ENCODE results near the gene NKIRAS2.

DNA sequence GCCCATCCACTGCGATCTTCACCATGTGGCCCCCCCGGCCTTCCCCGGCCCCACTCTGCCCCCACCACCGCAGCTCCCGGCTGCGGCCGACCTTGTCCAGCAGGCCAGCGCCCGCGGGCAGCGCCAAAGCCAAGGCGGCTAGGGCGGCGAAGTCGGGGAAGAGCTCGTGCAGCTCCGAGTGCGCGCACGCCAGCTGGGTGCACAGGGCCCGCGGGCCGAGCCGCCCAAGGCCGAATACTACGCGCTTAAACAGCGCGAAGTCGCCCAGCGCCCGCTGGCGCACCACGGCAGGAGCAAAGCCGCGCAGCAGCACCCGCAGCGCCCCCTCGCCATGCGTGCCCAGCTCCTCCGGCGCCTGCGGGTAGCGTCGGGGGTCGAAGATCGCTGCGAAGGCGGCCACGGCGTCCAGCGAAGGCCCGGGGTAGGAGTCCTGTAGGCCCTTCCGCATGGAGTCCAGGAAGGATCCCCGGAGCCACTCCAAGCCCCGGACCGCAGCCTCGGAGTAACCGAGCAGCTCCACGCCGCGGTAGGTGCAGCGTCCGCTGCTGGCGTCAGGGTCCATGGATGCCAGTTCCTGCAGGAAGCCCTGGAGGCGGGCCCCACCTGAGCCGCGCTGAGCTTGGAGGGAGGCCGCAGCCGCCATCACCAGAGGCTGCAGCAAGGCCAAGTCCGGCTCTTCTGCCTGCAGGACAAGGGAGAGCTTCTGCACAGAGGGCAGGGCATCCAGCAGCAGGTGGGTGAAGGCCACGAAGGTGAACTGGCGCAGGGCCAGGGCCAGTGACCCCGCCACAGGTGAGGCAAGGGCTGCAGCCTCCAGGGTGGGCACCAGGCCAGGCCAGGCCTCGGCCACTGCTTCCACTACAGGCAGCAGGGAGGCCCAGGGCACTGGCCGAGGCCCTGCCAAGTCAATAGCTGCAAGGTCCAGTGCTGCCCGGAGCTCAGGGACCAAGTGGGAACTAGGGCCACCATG lies 20.2 kb downstream of the NKIRAS2 start:
- TF ChIP-seq, protein P1, sequence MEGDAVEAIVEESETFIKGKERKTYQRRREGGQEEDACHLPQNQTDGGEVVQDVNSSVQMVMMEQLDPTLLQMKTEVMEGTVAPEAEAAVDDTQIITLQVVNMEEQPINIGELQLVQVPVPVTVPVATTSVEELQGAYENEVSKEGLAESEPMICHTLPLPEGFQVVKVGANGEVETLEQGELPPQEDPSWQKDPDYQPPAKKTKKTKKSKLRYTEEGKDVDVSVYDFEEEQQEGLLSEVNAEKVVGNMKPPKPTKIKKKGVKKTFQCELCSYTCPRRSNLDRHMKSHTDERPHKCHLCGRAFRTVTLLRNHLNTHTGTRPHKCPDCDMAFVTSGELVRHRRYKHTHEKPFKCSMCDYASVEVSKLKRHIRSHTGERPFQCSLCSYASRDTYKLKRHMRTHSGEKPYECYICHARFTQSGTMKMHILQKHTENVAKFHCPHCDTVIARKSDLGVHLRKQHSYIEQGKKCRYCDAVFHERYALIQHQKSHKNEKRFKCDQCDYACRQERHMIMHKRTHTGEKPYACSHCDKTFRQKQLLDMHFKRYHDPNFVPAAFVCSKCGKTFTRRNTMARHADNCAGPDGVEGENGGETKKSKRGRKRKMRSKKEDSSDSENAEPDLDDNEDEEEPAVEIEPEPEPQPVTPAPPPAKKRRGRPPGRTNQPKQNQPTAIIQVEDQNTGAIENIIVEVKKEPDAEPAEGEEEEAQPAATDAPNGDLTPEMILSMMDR (IDR thresholded peaks at IDR 0.05; ENCODE audit: insufficient read depth, low read length, poor library complexity, severe bottlenecking), result no peak
- no peak for TF ChIP-seq EZH2phosphoT487 (conservative IDR thresholded peaks at IDR 0.05; ENCODE audit: low read length)

Measured in SU-DHL-6 (cell line).